ENCODE data around the gene GTPBP10.

Gene GTPBP10

GRCh38 chr7:90421651-90422050 lies 75.1 kb downstream of the GTPBP10 start:
- Mint-ChIP-seq H3K36me3 (ENCODE audit: insufficient read depth) (peaks cover 3% of the 10 kb centered on the region), H3K27me3 (no peaks in the 10 kb centered on the region), H3K27ac (no peak overlapping the region), H3K4me1 (ENCODE audit: low read depth in 2 of 2) (no peaks in the 10 kb centered on the region), H3K9me3 (no peaks in the 10 kb centered on the region), H3K4me3 (no peak overlapping the region)
- ATAC-seq (replicated peaks) (no peak), DNase-seq (no peak)

DNA sequence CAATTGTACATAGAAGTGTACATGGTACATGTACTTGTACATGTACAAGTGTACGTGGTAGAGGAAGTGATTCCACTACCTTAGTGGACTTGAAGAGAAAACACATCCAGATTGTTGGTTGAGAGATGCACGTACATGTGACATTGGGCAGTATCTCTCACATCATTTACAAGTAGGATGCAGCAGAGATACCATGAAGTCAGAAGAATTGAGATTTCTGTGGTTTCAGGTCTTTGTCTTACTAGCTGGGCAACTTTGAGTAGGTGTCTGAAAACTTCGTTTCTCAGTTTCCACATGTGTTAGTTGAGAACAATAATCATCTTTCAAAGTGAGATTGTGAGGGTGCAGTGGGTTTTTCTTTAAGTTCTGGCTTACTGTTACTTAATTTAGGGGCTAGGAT lies 78.2 kb downstream of the GTPBP10 start:
- Mint-ChIP-seq H3K9me3 (no peaks in the 10 kb centered on the region), H3K27ac (no peak overlapping the region), H3K27me3 (peaks cover 6 to 10% of the 10 kb centered on the region in 2 donors), H3K36me3 (ENCODE audit: insufficient read depth) (no peaks in the 10 kb centered on the region), H3K4me1 (ENCODE audit: low read depth in 2 of 2) (no peaks in the 10 kb centered on the region), H3K4me3 (no peak overlapping the region)
- no peak for ATAC-seq (replicated peaks)
- no peak for DNase-seq

- Mint-ChIP-seq H3K4me3 (no peak overlapping the region), H3K4me1 (ENCODE audit: low read depth in 2 of 2) (no peaks in the 10 kb centered on the region), H3K36me3 (ENCODE audit: insufficient read depth) (no peaks in the 10 kb centered on the region), H3K27me3 (peaks cover 8 to 12% of the 10 kb centered on the region in 2 donors), H3K27ac (no peak overlapping the region), H3K9me3 (no peaks in the 10 kb centered on the region)
- DNase-seq (no peak), ATAC-seq (replicated peaks) (no peak)
Measured at GRCh38 chr7:90425376-90425775, 78.9 kb downstream of the GTPBP10 start.

GRCh38 chr7:90430614-90431460 lies 84.3 kb downstream of the GTPBP10 start:
- Mint-ChIP-seq H3K27me3 (peaks cover 32 to 53% of the 10 kb centered on the region in 2 donors), H3K36me3 (ENCODE audit: insufficient read depth) (no peaks in the 10 kb centered on the region), H3K4me1 (ENCODE audit: low read depth in 2 of 2) (no peaks in the 10 kb centered on the region), H3K4me3 (no peak overlapping the region), H3K27ac (no peak overlapping the region), H3K9me3 (no peaks in the 10 kb centered on the region)
- DNase-seq = no peak
- no peak for ATAC-seq (replicated peaks)

GRCh38 chr7:90432752-90433151 lies 86.2 kb downstream of the GTPBP10 start:
- no peak overlapping the region for H3K4me3 Mint-ChIP-seq
- H3K27me3 Mint-ChIP-seq = peaks cover 46 to 59% of the 10 kb centered on the region in 2 donors
- ATAC-seq (replicated peaks) (no peak), DNase-seq (no peak)
- H3K27ac Mint-ChIP-seq = no peak overlapping the region
- no peaks in the 10 kb centered on the region for H3K36me3 Mint-ChIP-seq (ENCODE audit: insufficient read depth)
- H3K4me1 Mint-ChIP-seq (ENCODE audit: low read depth in 2 of 2) = no peaks in the 10 kb centered on the region
- no peaks in the 10 kb centered on the region for H3K9me3 Mint-ChIP-seq

GRCh38 chr7:90433221-90433620 lies 86.7 kb downstream of the GTPBP10 start:
- no peaks in the 10 kb centered on the region for H3K4me1 Mint-ChIP-seq (ENCODE audit: low read depth in 2 of 2)
- H3K27me3 Mint-ChIP-seq = peaks cover 49 to 59% of the 10 kb centered on the region in 2 donors
- H3K36me3 Mint-ChIP-seq (ENCODE audit: insufficient read depth) = no peaks in the 10 kb centered on the region
- H3K4me3 Mint-ChIP-seq = no peak overlapping the region
- no peak for ATAC-seq (replicated peaks)
- no peaks in the 10 kb centered on the region for H3K9me3 Mint-ChIP-seq
- no peak overlapping the region for H3K27ac Mint-ChIP-seq
- DNase-seq = no peak

Data from effector memory CD8-positive, alpha-beta T cell (primary cell).